ENCODE results near the gene TEX29.

TEX29 gene

GRCh38 chr13:111281751-111282311, 38.6 kb upstream of the TEX29 start:
- peaks cover 98% of the 10 kb centered on the region for H3K36me3 ChIP-seq (ENCODE audit: insufficient read depth, low read length)
- H4K20me1 ChIP-seq (ENCODE audit: insufficient read depth, low read length), result peaks cover 45% of the 10 kb centered on the region
- no peak overlapping the region for H3K4me3 ChIP-seq (ENCODE audit: low read depth in 1 of 2, low read length in 2 of 2)
- H3K79me2 ChIP-seq (ENCODE audit: insufficient read depth, low read length), result peaks cover 19% of the 10 kb centered on the region
- TF ChIP-seq EZH2 (IDR thresholded peaks at IDR 0.05; ENCODE audit: borderline replicate concordance, low read depth, low read length, severe bottlenecking), result no peak
- TF ChIP-seq CTCF (IDR thresholded peaks at IDR 0.05; ENCODE audit: borderline replicate concordance, extremely low read depth, low read length, poor library complexity, severe bottlenecking), result no peak
- no peaks in the 10 kb centered on the region for H3K9me3 ChIP-seq (ENCODE audit: insufficient read depth, low read length, severe bottlenecking)
- H3K27ac ChIP-seq (ENCODE audit: low read length), result no peak overlapping the region
- H3K27me3 ChIP-seq (ENCODE audit: insufficient read depth, low read length, poor library complexity), result no peaks in the 10 kb centered on the region
- no peak overlapping the region for H3K9ac ChIP-seq (ENCODE audit: low read depth, low read length)
- no peak for DNase-seq
- H3K4me1 ChIP-seq (ENCODE audit: insufficient read depth, low read length), result no peaks in the 10 kb centered on the region
- ATAC-seq (ENCODE audit: insufficient read depth, low read depth), result no peak
- H2AFZ ChIP-seq (ENCODE audit: low read depth, low read length), result no peak overlapping the region
- H3K4me2 ChIP-seq (ENCODE audit: insufficient read depth, low read length), result no peak overlapping the region

GRCh38 chr13:111282425-111282824, 38.0 kb upstream of the TEX29 start:
- H3K36me3 ChIP-seq (ENCODE audit: insufficient read depth, low read length), result peaks cover 98% of the 10 kb centered on the region
- DNase-seq (no peak), ATAC-seq (ENCODE audit: insufficient read depth, low read depth) (no peak)
- no peak overlapping the region for H3K4me3 ChIP-seq (ENCODE audit: low read depth in 1 of 2, low read length in 2 of 2)
- H3K9ac ChIP-seq (ENCODE audit: low read depth, low read length), result no peak overlapping the region
- H4K20me1 ChIP-seq (ENCODE audit: insufficient read depth, low read length), result peaks cover 49% of the 10 kb centered on the region
- H3K4me2 ChIP-seq (ENCODE audit: insufficient read depth, low read length), result no peak overlapping the region
- no peak overlapping the region for H3K27ac ChIP-seq (ENCODE audit: low read length)
- no peaks in the 10 kb centered on the region for H3K9me3 ChIP-seq (ENCODE audit: insufficient read depth, low read length, severe bottlenecking)
- no peaks in the 10 kb centered on the region for H3K27me3 ChIP-seq (ENCODE audit: insufficient read depth, low read length, poor library complexity)
- no peaks in the 10 kb centered on the region for H3K4me1 ChIP-seq (ENCODE audit: insufficient read depth, low read length)
- H3K79me2 ChIP-seq (ENCODE audit: insufficient read depth, low read length), result peaks cover 19% of the 10 kb centered on the region
- TF ChIP-seq EZH2 (IDR thresholded peaks at IDR 0.05; ENCODE audit: borderline replicate concordance, low read depth, low read length, severe bottlenecking) (no peak), CTCF (IDR thresholded peaks at IDR 0.05; ENCODE audit: borderline replicate concordance, extremely low read depth, low read length, poor library complexity, severe bottlenecking) (no peak)
- no peak overlapping the region for H2AFZ ChIP-seq (ENCODE audit: low read depth, low read length)

GRCh38 chr13:111282997-111283396, 37.4 kb upstream of the TEX29 start:
- Histone ChIP-seq H3K9ac (ENCODE audit: low read depth, low read length) (no peak overlapping the region), H4K20me1 (ENCODE audit: insufficient read depth, low read length) (peaks cover 44% of the 10 kb centered on the region), H3K4me2 (ENCODE audit: insufficient read depth, low read length) (no peak overlapping the region), H2AFZ (ENCODE audit: low read depth, low read length) (no peak overlapping the region), H3K27me3 (ENCODE audit: insufficient read depth, low read length, poor library complexity) (no peaks in the 10 kb centered on the region), H3K36me3 (ENCODE audit: insufficient read depth, low read length) (peaks cover 97% of the 10 kb centered on the region), H3K9me3 (ENCODE audit: insufficient read depth, low read length, severe bottlenecking) (no peaks in the 10 kb centered on the region), H3K4me1 (ENCODE audit: insufficient read depth, low read length) (no peaks in the 10 kb centered on the region), H3K4me3 (ENCODE audit: low read depth in 1 of 2, low read length in 2 of 2) (no peak overlapping the region), H3K27ac (ENCODE audit: low read length) (no peak overlapping the region), H3K79me2 (ENCODE audit: insufficient read depth, low read length) (peaks cover 16% of the 10 kb centered on the region)
- DNase-seq (no peak), ATAC-seq (ENCODE audit: insufficient read depth, low read depth) (no peak)
- TF ChIP-seq CTCF (IDR thresholded peaks at IDR 0.05; ENCODE audit: borderline replicate concordance, extremely low read depth, low read length, poor library complexity, severe bottlenecking) (no peak), EZH2 (IDR thresholded peaks at IDR 0.05; ENCODE audit: borderline replicate concordance, low read depth, low read length, severe bottlenecking) (no peak)
